H9 (cell line): ENCODE data around the gene ACR. TPM values are rescaled to one million over a fixed set of nuclear protein-coding genes. Genes with fewer than 3 reads are reported as not detected.

Source experiments
- DNase-seq: peaks from one replicate; pipeline ENCODE4 v3.0.0-alpha.2; 2017
- H2AFZ ChIP-seq: one replicate; pipeline ENCODE4 v1.6.1; 2013; ENCODE audit warnings: mild to moderate bottlenecking, low read length, control low read depth, moderate library complexity
- H2AK5ac ChIP-seq: 2 replicates; pipeline ENCODE4 v1.6.1; 2013; ENCODE audit warnings: low read length, control low read depth, mixed read lengths; ENCODE audit not compliant: insufficient read length
- H2BK120ac ChIP-seq: one replicate; pipeline ENCODE4 v1.6.1; 2013; ENCODE audit warnings: low read depth, mild to moderate bottlenecking, low read length, control low read depth, inconsistent platforms; ENCODE audit not compliant: poor library complexity, severe bottlenecking
- H2BK12ac ChIP-seq: 2 replicates; pipeline ENCODE4 v1.6.1; 2013; ENCODE audit warnings: low read length, control low read depth, mixed read lengths, low read depth; ENCODE audit not compliant: insufficient read length
- H2BK15ac ChIP-seq: 2 replicates; pipeline ENCODE4 v1.6.1; 2013; ENCODE audit warnings: low read depth, low read length, control low read depth
- H2BK20ac ChIP-seq: one replicate; pipeline ENCODE4 v1.6.1; 2013; ENCODE audit warnings: low read depth, mild to moderate bottlenecking, low read length, control low read depth, inconsistent platforms; ENCODE audit not compliant: poor library complexity, severe bottlenecking
- H2BK5ac ChIP-seq: 2 replicates; pipeline ENCODE4 v1.6.1; 2013; ENCODE audit warnings: low read length, control low read depth, mixed read lengths; ENCODE audit not compliant: insufficient read length
- H3K14ac ChIP-seq: 2 replicates; pipeline ENCODE4 v1.6.1; 2013; ENCODE audit warnings: low read length, control low read depth; ENCODE audit not compliant: insufficient read depth
- H3K18ac ChIP-seq: 2 replicates; pipeline ENCODE4 v1.6.1; 2013; ENCODE audit warnings: low read depth, mild to moderate bottlenecking, mixed read lengths, low read length, control low read depth; ENCODE audit not compliant: insufficient read length
- H3K23ac ChIP-seq: 2 replicates; pipeline ENCODE4 v1.6.1; 2013; ENCODE audit warnings: low read length, control low read depth, mixed read lengths, low read depth; ENCODE audit not compliant: insufficient read length
- H3K23me2 ChIP-seq: 2 replicates; pipeline ENCODE4 v1.6.1; 2013; ENCODE audit warnings: low read depth, mild to moderate bottlenecking, mixed read lengths, low read length, control low read depth; ENCODE audit not compliant: insufficient read length, poor library complexity, severe bottlenecking
- H3K27ac ChIP-seq: 2 replicates; pipeline ENCODE4 v1.5.1; 2013; ENCODE audit warnings: low read length, control low read depth, mixed read lengths, low read depth; ENCODE audit not compliant: insufficient read length
- H3K27me3 ChIP-seq: 2 replicates; pipeline ENCODE4 v1.6.1; 2013; ENCODE audit warnings: low read length, control low read depth, inconsistent platforms; ENCODE audit not compliant: insufficient read depth
- H3K4ac ChIP-seq: 2 replicates; pipeline ENCODE4 v1.6.1; 2013; ENCODE audit warnings: low read depth, mild to moderate bottlenecking, control low read depth, inconsistent platforms, low read length, moderate library complexity
- H3K4me1 ChIP-seq: 2 replicates; pipeline ENCODE4 v1.6.1; 2013; ENCODE audit warnings: low read length, control low read depth, inconsistent platforms; ENCODE audit not compliant: insufficient read depth
- H3K4me2 ChIP-seq: 2 replicates; pipeline ENCODE4 v1.6.1; 2013; ENCODE audit warnings: low read length, control low read depth, mixed read lengths; ENCODE audit not compliant: insufficient read length, insufficient read depth
- H3K56ac ChIP-seq: 2 replicates; pipeline ENCODE4 v1.6.1; 2013; ENCODE audit warnings: low read depth, mild to moderate bottlenecking, mixed read lengths, low read length, control low read depth; ENCODE audit not compliant: insufficient read length
- H3K79me1 ChIP-seq: 2 replicates; pipeline ENCODE4 v1.6.1; 2013; ENCODE audit warnings: low read depth, mild to moderate bottlenecking, moderate library complexity, low read length, control low read depth, inconsistent platforms; ENCODE audit not compliant: insufficient read depth, poor library complexity, severe bottlenecking
- H3K79me2 ChIP-seq: 2 replicates; pipeline ENCODE4 v1.6.1; 2013; ENCODE audit warnings: low read length, control low read depth, inconsistent platforms; ENCODE audit not compliant: insufficient read depth
- H3K9ac ChIP-seq: 2 replicates; pipeline ENCODE4 v1.6.1; 2013; ENCODE audit warnings: low read length, control low read depth, mixed read lengths; ENCODE audit not compliant: insufficient read length; ENCODE audit errors: extremely low read depth
- H3K9me3 ChIP-seq: one replicate; pipeline ENCODE4 v1.6.1; 2013; ENCODE audit warnings: low read depth, low read length, inconsistent platforms; ENCODE audit not compliant: control insufficient read depth
- H3T11ph ChIP-seq: one replicate; pipeline ENCODE4 v1.6.1; 2013; ENCODE audit warnings: mild to moderate bottlenecking, low read length, control low read depth, inconsistent platforms
- H4K20me1 ChIP-seq: one replicate; pipeline ENCODE4 v1.6.1; 2013; ENCODE audit not compliant: control insufficient read depth, insufficient read length, insufficient read depth
- H4K5ac ChIP-seq: 2 replicates; pipeline ENCODE4 v1.6.1; 2013; ENCODE audit warnings: low read depth, mild to moderate bottlenecking, mixed read lengths, low read length, control low read depth; ENCODE audit not compliant: insufficient read length
- H4K8ac ChIP-seq: replicated peaks from 2 replicates; pipeline ENCODE4 v1.6.1; 2013; ENCODE audit warnings: low read length, control low read depth, mixed read lengths, low read depth; ENCODE audit not compliant: insufficient read length
- H4K91ac ChIP-seq: 2 replicates; pipeline ENCODE4 v1.6.1; 2013; ENCODE audit warnings: low read depth, mild to moderate bottlenecking, moderate library complexity, mixed read lengths, low read length, control low read depth; ENCODE audit not compliant: insufficient read length
- H3K27ac Mint-ChIP-seq, 3 experiments: 2 replicates in 2 of 3; 3 replicates in 1 of 3; pipeline ENCODE4 v1.8.0; 2020 to 2021; ENCODE audit warnings: mixed read lengths in 3 of 3, mild to moderate bottlenecking in 1 of 3, moderate library complexity in 1 of 3
- H3K27me3 Mint-ChIP-seq: 2 replicates; pipeline ENCODE4 v1.8.0; 2021; ENCODE audit warnings: low read depth, mild to moderate bottlenecking, moderate library complexity, mixed read lengths
- H3K36me3 Mint-ChIP-seq, 3 experiments: 2 replicates in 2 of 3; 3 replicates in 1 of 3; pipeline ENCODE4 v1.8.0; 2020 to 2021; ENCODE audit warnings: low read depth in 3 of 3, mixed read lengths in 3 of 3; ENCODE audit not compliant: insufficient read depth in 1 of 3
- H3K4me1 Mint-ChIP-seq, 2 experiments: 2 replicates each; pipeline ENCODE4 v1.8.0; 2020; ENCODE audit warnings: mixed read lengths in 2 of 2
- H3K4me3 Mint-ChIP-seq, 2 experiments: 2 replicates in 1 of 2; 3 replicates in 1 of 2; pipeline ENCODE4 v1.8.0; 2020 to 2021; ENCODE audit warnings: mild to moderate bottlenecking in 2 of 2, mixed read lengths in 2 of 2, moderate library complexity in 1 of 2
- H3K9me3 Mint-ChIP-seq, 2 experiments: 2 replicates in 1 of 2; 3 replicates in 1 of 2; pipeline ENCODE4 v1.8.0; 2020; ENCODE audit warnings: mild to moderate bottlenecking in 2 of 2, mixed read lengths in 2 of 2, moderate library complexity in 1 of 2
- WGBS: extraction: QIAGEN DNeasy Blood & Tissue Kit; methylation state at CpG from one replicate; pipeline ENCODE4 v1.1.7; 2013; ENCODE audit warnings: missing lambda C conversion rate, low lambda C conversion rate, mixed read lengths; ENCODE audit not compliant: insufficient read length; ENCODE audit errors: extremely low coverage; 5-methylcytosine and 5-hydroxymethylcytosine counted together
- total RNA-seq: library from RNA; stranded (reverse); gene quantifications from 2 replicates; pipeline ENCODE4 v1.2.1, GENCODE V29; 2021
- TF ChIP-seq, protein P1 (sequence below): fragments of 200-600 bp; sonication (generic); conservative IDR thresholded peaks from 3 replicates; pipeline ENCODE4 v1.8.0; 2021; ENCODE audit warnings: antibody characterized with exemption, mild to moderate bottlenecking

ACR gene
- total RNA-seq, 1 experiment from 2014 or later: 0.35 TPM

DNA sequence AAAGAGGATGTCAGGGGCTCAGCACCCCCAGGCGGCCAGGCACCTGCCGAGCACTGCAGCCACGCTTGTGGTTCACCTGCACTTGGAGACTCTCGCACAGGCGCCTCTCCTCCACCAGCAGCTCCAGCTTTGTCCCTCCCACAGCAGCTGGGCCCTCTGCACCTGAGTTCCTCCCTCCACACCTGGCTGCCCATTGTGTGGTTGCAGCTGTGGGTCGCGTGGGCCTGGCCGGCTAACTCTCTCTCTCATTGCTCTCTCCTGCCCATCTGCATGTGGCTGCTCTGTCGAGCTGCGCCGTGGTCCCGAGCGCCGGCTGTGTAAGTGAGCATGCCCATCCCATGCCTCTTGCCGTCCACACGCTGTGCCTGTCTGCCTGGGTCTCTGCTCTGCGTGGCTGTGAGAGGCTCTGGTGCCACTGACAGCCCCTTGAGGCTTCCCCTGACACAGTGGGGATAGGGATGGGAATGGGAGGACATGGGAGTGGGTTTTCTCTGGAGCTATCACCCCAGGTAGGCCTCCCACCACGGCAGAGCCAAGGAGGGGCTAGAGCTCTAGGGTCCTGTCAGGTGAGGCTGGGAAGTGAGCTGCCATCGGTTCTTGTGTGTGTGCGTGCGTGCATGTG is 8.5 kb upstream of the ACR start:
- H3K14ac ChIP-seq: no peak overlapping the region
- TF ChIP-seq, protein P1, sequence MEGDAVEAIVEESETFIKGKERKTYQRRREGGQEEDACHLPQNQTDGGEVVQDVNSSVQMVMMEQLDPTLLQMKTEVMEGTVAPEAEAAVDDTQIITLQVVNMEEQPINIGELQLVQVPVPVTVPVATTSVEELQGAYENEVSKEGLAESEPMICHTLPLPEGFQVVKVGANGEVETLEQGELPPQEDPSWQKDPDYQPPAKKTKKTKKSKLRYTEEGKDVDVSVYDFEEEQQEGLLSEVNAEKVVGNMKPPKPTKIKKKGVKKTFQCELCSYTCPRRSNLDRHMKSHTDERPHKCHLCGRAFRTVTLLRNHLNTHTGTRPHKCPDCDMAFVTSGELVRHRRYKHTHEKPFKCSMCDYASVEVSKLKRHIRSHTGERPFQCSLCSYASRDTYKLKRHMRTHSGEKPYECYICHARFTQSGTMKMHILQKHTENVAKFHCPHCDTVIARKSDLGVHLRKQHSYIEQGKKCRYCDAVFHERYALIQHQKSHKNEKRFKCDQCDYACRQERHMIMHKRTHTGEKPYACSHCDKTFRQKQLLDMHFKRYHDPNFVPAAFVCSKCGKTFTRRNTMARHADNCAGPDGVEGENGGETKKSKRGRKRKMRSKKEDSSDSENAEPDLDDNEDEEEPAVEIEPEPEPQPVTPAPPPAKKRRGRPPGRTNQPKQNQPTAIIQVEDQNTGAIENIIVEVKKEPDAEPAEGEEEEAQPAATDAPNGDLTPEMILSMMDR: no peak
- peaks cover 0 to 5% (median 4%) of the 10 kb centered on the region in 3 experiments; a peak in 4 of 7 replicates for H3K36me3 Mint-ChIP-seq
- H3K4me1 Mint-ChIP-seq: peaks cover 0 to 10% of the 10 kb centered on the region in 2 experiments; a peak in 3 of 4 replicates
- no peak overlapping the region for H3K23ac ChIP-seq
- no peak overlapping the region for H3K4me2 ChIP-seq
- no peak overlapping the region for H3K4ac ChIP-seq
- H3K27me3 Mint-ChIP-seq: peaks cover 40% of the 10 kb centered on the region
- no peak overlapping the region for H2BK15ac ChIP-seq
- no peak overlapping the region for H3K27ac ChIP-seq
- H3K56ac ChIP-seq: no peak overlapping the region
- H4K8ac ChIP-seq: no peak overlapping the region
- DNase-seq: no peak
- no peak overlapping the region for H3T11ph ChIP-seq
- no peaks in the 10 kb centered on the region for H3K9me3 ChIP-seq
- H3K27ac Mint-ChIP-seq: peak overlapping the region in 1 of 3 experiments; percentile 34; a peak in 3 of 7 replicates
- no peak overlapping the region for H2BK20ac ChIP-seq
- no peak overlapping the region; a peak in 1 of 5 replicates for H3K4me3 Mint-ChIP-seq
- H2BK120ac ChIP-seq: no peak overlapping the region
- H3K23me2 ChIP-seq: no peaks in the 10 kb centered on the region
- H4K5ac ChIP-seq: no peak overlapping the region
- H4K20me1 ChIP-seq: no peaks in the 10 kb centered on the region
- H2AK5ac ChIP-seq: no peak overlapping the region
- H3K79me2 ChIP-seq: no peaks in the 10 kb centered on the region
- no peak overlapping the region for H3K18ac ChIP-seq
- H4K91ac ChIP-seq: no peak overlapping the region
- H3K9me3 Mint-ChIP-seq: no peaks in the 10 kb centered on the region
- no peaks in the 10 kb centered on the region for H3K79me1 ChIP-seq
- no peak overlapping the region for H2BK12ac ChIP-seq
- no peak overlapping the region for H2BK5ac ChIP-seq
- H2AFZ ChIP-seq: no peak overlapping the region
- no CpG with 5 or more reads among the region's 21 CpGs for WGBS
- no peaks in the 10 kb centered on the region for H3K4me1 ChIP-seq
- H3K9ac ChIP-seq: no peak overlapping the region
- H3K27me3 ChIP-seq: peaks cover 3% of the 10 kb centered on the region
